ENCODE results near the gene DPP10.

The DPP10 gene

GRCh38 chr2:114598329-114598728 is 155.9 kb downstream of the DPP10 start:
- H3K27me3 Mint-ChIP-seq: no peaks in the 10 kb centered on the region
- H3K36me3 Mint-ChIP-seq (ENCODE audit: low read depth): no peaks in the 10 kb centered on the region
- DNase-seq (no peak), ATAC-seq (no peak)
- H3K4me3 Mint-ChIP-seq: no peak overlapping the region
- no peak overlapping the region for H3K27ac Mint-ChIP-seq
- H3K9me3 Mint-ChIP-seq: no peaks in the 10 kb centered on the region
- no peaks in the 10 kb centered on the region for H3K4me1 Mint-ChIP-seq

- peaks cover 2% of the 10 kb centered on the region for H3K9me3 Mint-ChIP-seq
- ATAC-seq (no peak), DNase-seq (no peak)
- H3K27ac Mint-ChIP-seq: no peak overlapping the region
- no peaks in the 10 kb centered on the region for H3K27me3 Mint-ChIP-seq
- no peaks in the 10 kb centered on the region for H3K36me3 Mint-ChIP-seq (ENCODE audit: low read depth)
- no peak overlapping the region for H3K4me3 Mint-ChIP-seq
- no peaks in the 10 kb centered on the region for H3K4me1 Mint-ChIP-seq
Observed at GRCh38 chr2:114609203-114609602, 166.8 kb downstream of the DPP10 start.

GRCh38 chr2:114609801-114610200 is 167.4 kb downstream of the DPP10 start:
- H3K9me3 Mint-ChIP-seq: peaks cover 4% of the 10 kb centered on the region
- ATAC-seq (no peak), DNase-seq (no peak)
- no peaks in the 10 kb centered on the region for H3K4me1 Mint-ChIP-seq
- no peaks in the 10 kb centered on the region for H3K36me3 Mint-ChIP-seq (ENCODE audit: low read depth)
- H3K4me3 Mint-ChIP-seq: no peak overlapping the region
- no peak overlapping the region for H3K27ac Mint-ChIP-seq
- no peaks in the 10 kb centered on the region for H3K27me3 Mint-ChIP-seq

GRCh38 chr2:114610677-114611076 is 168.2 kb downstream of the DPP10 start:
- H3K27me3 Mint-ChIP-seq: no peaks in the 10 kb centered on the region
- no peak for DNase-seq
- no peak overlapping the region for H3K27ac Mint-ChIP-seq
- H3K4me1 Mint-ChIP-seq: no peaks in the 10 kb centered on the region
- ATAC-seq: no peak
- no peaks in the 10 kb centered on the region for H3K36me3 Mint-ChIP-seq (ENCODE audit: low read depth)
- H3K4me3 Mint-ChIP-seq: no peak overlapping the region
- peaks cover 4% of the 10 kb centered on the region for H3K9me3 Mint-ChIP-seq

GRCh38 chr2:114614592-114614991 is 172.2 kb downstream of the DPP10 start:
- Mint-ChIP-seq H3K9me3 (peaks cover 4% of the 10 kb centered on the region), H3K4me1 (no peaks in the 10 kb centered on the region), H3K4me3 (no peak overlapping the region), H3K27me3 (no peaks in the 10 kb centered on the region), H3K27ac (no peak overlapping the region), H3K36me3 (ENCODE audit: low read depth) (no peaks in the 10 kb centered on the region)
- ATAC-seq: no peak
- DNase-seq: no peak

- no peaks in the 10 kb centered on the region for H3K27me3 Mint-ChIP-seq
- no peaks in the 10 kb centered on the region for H3K4me1 Mint-ChIP-seq
- no peak overlapping the region for H3K4me3 Mint-ChIP-seq
- no peak overlapping the region for H3K27ac Mint-ChIP-seq
- no peak for ATAC-seq
- no peak for DNase-seq
- no peaks in the 10 kb centered on the region for H3K9me3 Mint-ChIP-seq
- no peaks in the 10 kb centered on the region for H3K36me3 Mint-ChIP-seq (ENCODE audit: low read depth)
Observed at GRCh38 chr2:114628481-114628880, 186.0 kb downstream of the DPP10 start.

GRCh38 chr2:114631146-114631545 is 188.7 kb downstream of the DPP10 start:
- H3K9me3 Mint-ChIP-seq: no peaks in the 10 kb centered on the region
- no peak for ATAC-seq
- no peaks in the 10 kb centered on the region for H3K4me1 Mint-ChIP-seq
- no peak for DNase-seq
- no peaks in the 10 kb centered on the region for H3K36me3 Mint-ChIP-seq (ENCODE audit: low read depth)
- no peak overlapping the region for H3K4me3 Mint-ChIP-seq
- no peaks in the 10 kb centered on the region for H3K27me3 Mint-ChIP-seq
- H3K27ac Mint-ChIP-seq: no peak overlapping the region

GRCh38 chr2:114642166-114642770 is 199.8 kb downstream of the DPP10 start:
- H3K27ac Mint-ChIP-seq: no peak overlapping the region
- no peak for ATAC-seq
- no peak overlapping the region for H3K4me3 Mint-ChIP-seq
- H3K4me1 Mint-ChIP-seq: no peaks in the 10 kb centered on the region
- no peak for DNase-seq
- H3K36me3 Mint-ChIP-seq (ENCODE audit: low read depth): no peaks in the 10 kb centered on the region
- peaks cover 3% of the 10 kb centered on the region for H3K9me3 Mint-ChIP-seq
- H3K27me3 Mint-ChIP-seq: no peaks in the 10 kb centered on the region

GRCh38 chr2:114642988-114643553 is 200.6 kb downstream of the DPP10 start:
- Mint-ChIP-seq H3K9me3 (peaks cover 2% of the 10 kb centered on the region), H3K27me3 (no peaks in the 10 kb centered on the region), H3K27ac (no peak overlapping the region), H3K4me1 (no peaks in the 10 kb centered on the region), H3K4me3 (no peak overlapping the region), H3K36me3 (ENCODE audit: low read depth) (no peaks in the 10 kb centered on the region)
- no peak for ATAC-seq
- DNase-seq: no peak

- H3K27ac Mint-ChIP-seq: no peak overlapping the region
- ATAC-seq (no peak), DNase-seq (no peak)
- no peak overlapping the region for H3K4me3 Mint-ChIP-seq
- peaks cover 2% of the 10 kb centered on the region for H3K4me1 Mint-ChIP-seq
- H3K27me3 Mint-ChIP-seq: peaks cover 2% of the 10 kb centered on the region
- no peaks in the 10 kb centered on the region for H3K36me3 Mint-ChIP-seq (ENCODE audit: low read depth)
- H3K9me3 Mint-ChIP-seq: no peaks in the 10 kb centered on the region
Observed at GRCh38 chr2:114651933-114652332, 209.5 kb downstream of the DPP10 start.

GRCh38 chr2:114659880-114660279 is 217.4 kb downstream of the DPP10 start:
- Mint-ChIP-seq H3K4me1 (peaks cover 5% of the 10 kb centered on the region), H3K4me3 (no peak overlapping the region), H3K27me3 (peaks cover 16% of the 10 kb centered on the region), H3K36me3 (ENCODE audit: low read depth) (no peaks in the 10 kb centered on the region), H3K9me3 (peaks cover 7% of the 10 kb centered on the region), H3K27ac (no peak overlapping the region)
- no peak for DNase-seq
- no peak for ATAC-seq

GRCh38 chr2:114661971-114662939 is 219.8 kb downstream of the DPP10 start:
- Mint-ChIP-seq H3K4me3 (peak overlapping the region; percentile 54), H3K27ac (no peak overlapping the region), H3K27me3 (peaks cover 16% of the 10 kb centered on the region), H3K36me3 (ENCODE audit: low read depth) (no peaks in the 10 kb centered on the region), H3K4me1 (peaks cover 5% of the 10 kb centered on the region), H3K9me3 (peaks cover 7% of the 10 kb centered on the region)
- ATAC-seq: no peak
- no peak for DNase-seq

GRCh38 chr2:114668415-114668814 is 226.0 kb downstream of the DPP10 start:
- peaks cover 2% of the 10 kb centered on the region for H3K27me3 Mint-ChIP-seq
- DNase-seq (no peak), ATAC-seq (no peak)
- no peaks in the 10 kb centered on the region for H3K4me1 Mint-ChIP-seq
- no peak overlapping the region for H3K4me3 Mint-ChIP-seq
- H3K9me3 Mint-ChIP-seq: no peaks in the 10 kb centered on the region
- H3K36me3 Mint-ChIP-seq (ENCODE audit: low read depth): no peaks in the 10 kb centered on the region
- H3K27ac Mint-ChIP-seq: no peak overlapping the region

- DNase-seq: no peak
- Mint-ChIP-seq H3K36me3 (ENCODE audit: low read depth) (no peaks in the 10 kb centered on the region), H3K4me3 (no peak overlapping the region), H3K27ac (no peak overlapping the region), H3K4me1 (peaks cover 2% of the 10 kb centered on the region), H3K9me3 (no peaks in the 10 kb centered on the region), H3K27me3 (no peaks in the 10 kb centered on the region)
- no peak for ATAC-seq
Observed at GRCh38 chr2:114683251-114683650, 240.8 kb downstream of the DPP10 start.

- peak overlapping the region; percentile 32 for H3K27ac Mint-ChIP-seq
- H3K9me3 Mint-ChIP-seq: no peaks in the 10 kb centered on the region
- ATAC-seq (peak; percentile 69), DNase-seq (no peak)
- H3K27me3 Mint-ChIP-seq: no peaks in the 10 kb centered on the region
- H3K36me3 Mint-ChIP-seq (ENCODE audit: low read depth): no peaks in the 10 kb centered on the region
- H3K4me3 Mint-ChIP-seq: no peak overlapping the region
- H3K4me1 Mint-ChIP-seq: peaks cover 2% of the 10 kb centered on the region
Observed at GRCh38 chr2:114684403-114684802, 242.0 kb downstream of the DPP10 start.
